Ectodermal cell (in vitro differentiated cells): ENCODE results near the gene TRIM24.

ENCODE experiments used
- H3K27ac ChIP-seq: 2 replicates; pipeline ENCODE4 v1.7.0; 2013; ENCODE audit warnings: mild to moderate bottlenecking, low read depth, low read length; ENCODE audit not compliant: insufficient read depth, poor library complexity, severe bottlenecking
- H3K27me3 ChIP-seq: 2 replicates; pipeline ENCODE4 v1.7.0; 2013; ENCODE audit warnings: mild to moderate bottlenecking, low read length; ENCODE audit not compliant: insufficient read depth, control insufficient read depth, poor library complexity, severe bottlenecking
- H3K36me3 ChIP-seq: one replicate; pipeline ENCODE4 v1.7.0; 2013; ENCODE audit warnings: low read length; ENCODE audit not compliant: control insufficient read depth, insufficient read depth
- H3K4me1 ChIP-seq: one replicate; pipeline ENCODE4 v1.7.0; 2013; ENCODE audit warnings: low read length; ENCODE audit not compliant: control insufficient read depth, insufficient read depth
- H3K4me3 ChIP-seq: 2 replicates; pipeline ENCODE4 v1.7.0; 2013; ENCODE audit warnings: low read depth, low read length, control low read depth; ENCODE audit not compliant: insufficient read depth
- H3K9me3 ChIP-seq: 2 replicates; pipeline ENCODE4 v1.7.0; 2013; ENCODE audit warnings: mild to moderate bottlenecking, low read length, moderate library complexity; ENCODE audit not compliant: control insufficient read depth
- WGBS, 2 experiments: methylation state at CpG; one replicate each; pipeline ENCODE4 v1.1.7; 2013; ENCODE audit warnings: missing lambda C conversion rate in 2 of 2; 5-methylcytosine and 5-hydroxymethylcytosine counted together

The TRIM24 gene

GRCh38 chr7:138632384-138632783, 172.3 kb downstream of the TRIM24 start:
- no peaks in the 10 kb centered on the region for H3K36me3 ChIP-seq
- WGBS, 2 experiments, result 94 to 99% methylated on average over 2 of the region's 2 CpGs
- no peaks in the 10 kb centered on the region for H3K4me1 ChIP-seq
- no peak overlapping the region for H3K27ac ChIP-seq
- no peak overlapping the region for H3K4me3 ChIP-seq
- H3K9me3 ChIP-seq, result no peaks in the 10 kb centered on the region
- no peaks in the 10 kb centered on the region for H3K27me3 ChIP-seq

GRCh38 chr7:138632826-138633602, 173.0 kb downstream of the TRIM24 start:
- no peaks in the 10 kb centered on the region for H3K9me3 ChIP-seq
- H3K36me3 ChIP-seq, result no peaks in the 10 kb centered on the region
- H3K4me3 ChIP-seq, result no peak overlapping the region
- 85 to 86% methylated on average over 10 to 12 of the region's 12 CpGs for WGBS, 2 experiments
- no peaks in the 10 kb centered on the region for H3K4me1 ChIP-seq
- no peak overlapping the region for H3K27ac ChIP-seq
- H3K27me3 ChIP-seq, result no peaks in the 10 kb centered on the region
